ENCODE measurements around the gene LEFTY1.

DNA sequence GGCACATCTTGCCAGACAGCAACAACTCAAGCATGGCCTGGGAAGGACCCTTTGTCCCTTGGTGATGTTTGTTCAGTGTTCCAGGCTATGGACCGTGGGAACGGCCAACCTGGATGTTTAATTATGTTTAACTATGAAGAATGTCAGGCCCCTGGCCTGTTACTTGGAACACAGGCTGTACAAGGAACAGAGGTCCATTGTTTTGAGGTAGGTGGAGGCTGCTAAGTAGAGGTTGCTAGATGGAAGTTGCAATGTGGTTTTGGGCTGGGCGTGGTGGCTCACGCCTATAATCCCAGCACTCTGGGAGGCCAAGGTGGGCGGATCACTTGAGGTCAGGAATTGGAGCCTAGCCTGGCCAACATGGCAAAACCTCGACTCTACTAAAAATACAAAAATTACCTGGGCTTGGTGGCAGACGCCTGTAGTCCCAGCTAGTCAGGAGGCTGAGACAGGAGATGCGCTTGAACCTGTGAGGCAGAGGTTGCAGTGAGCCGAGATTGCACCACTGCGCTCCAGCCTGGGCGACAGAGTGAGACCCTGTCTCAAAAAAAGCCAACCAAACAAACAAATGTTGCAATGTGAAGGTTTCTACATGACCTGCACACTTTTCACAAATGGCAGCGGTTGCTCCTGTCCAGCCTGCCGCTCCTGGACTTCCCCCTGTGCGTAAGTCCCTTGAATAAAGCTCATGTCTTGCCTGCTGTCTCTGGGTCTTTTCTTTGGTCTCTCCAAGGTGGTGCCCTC is 2.5 kb upstream of the LEFTY1 start:
- TF ChIP-seq, protein P1, sequence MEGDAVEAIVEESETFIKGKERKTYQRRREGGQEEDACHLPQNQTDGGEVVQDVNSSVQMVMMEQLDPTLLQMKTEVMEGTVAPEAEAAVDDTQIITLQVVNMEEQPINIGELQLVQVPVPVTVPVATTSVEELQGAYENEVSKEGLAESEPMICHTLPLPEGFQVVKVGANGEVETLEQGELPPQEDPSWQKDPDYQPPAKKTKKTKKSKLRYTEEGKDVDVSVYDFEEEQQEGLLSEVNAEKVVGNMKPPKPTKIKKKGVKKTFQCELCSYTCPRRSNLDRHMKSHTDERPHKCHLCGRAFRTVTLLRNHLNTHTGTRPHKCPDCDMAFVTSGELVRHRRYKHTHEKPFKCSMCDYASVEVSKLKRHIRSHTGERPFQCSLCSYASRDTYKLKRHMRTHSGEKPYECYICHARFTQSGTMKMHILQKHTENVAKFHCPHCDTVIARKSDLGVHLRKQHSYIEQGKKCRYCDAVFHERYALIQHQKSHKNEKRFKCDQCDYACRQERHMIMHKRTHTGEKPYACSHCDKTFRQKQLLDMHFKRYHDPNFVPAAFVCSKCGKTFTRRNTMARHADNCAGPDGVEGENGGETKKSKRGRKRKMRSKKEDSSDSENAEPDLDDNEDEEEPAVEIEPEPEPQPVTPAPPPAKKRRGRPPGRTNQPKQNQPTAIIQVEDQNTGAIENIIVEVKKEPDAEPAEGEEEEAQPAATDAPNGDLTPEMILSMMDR (IDR thresholded peaks at IDR 0.05) = no peak
- TF ChIP-seq POLR2A (IDR thresholded peaks at IDR 0.05) (no peak), POLR2AphosphoS5 (IDR thresholded peaks at IDR 0.05) (no peak)

All from gastroesophageal sphincter (tissue), 3 donors.